Measurements from ENCODE around the gene DGKG. TPM values are rescaled to one million over a fixed set of nuclear protein-coding genes. Genes with fewer than 3 reads are reported as not detected.

The DGKG gene
- polyA plus RNA-seq, 1 donor from 2014 or later: 2.5 TPM

DNA sequence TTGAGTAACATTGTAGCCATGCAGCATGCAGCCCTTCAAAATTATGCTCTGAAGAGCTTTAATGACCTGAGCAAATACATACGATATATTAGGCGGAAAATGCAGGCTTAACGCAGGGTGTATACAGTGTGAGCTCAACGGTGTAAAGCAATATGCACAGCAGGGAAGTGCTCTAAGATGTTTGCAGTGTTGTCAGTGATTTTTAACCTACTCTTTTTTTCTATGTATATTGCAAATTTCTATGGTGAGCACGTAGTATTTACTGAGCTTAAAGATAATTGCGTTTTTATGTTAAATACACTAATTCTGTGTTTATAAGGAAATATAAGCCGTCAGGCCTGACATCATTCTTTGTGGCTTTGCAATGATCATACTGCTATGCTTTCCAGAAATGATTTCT lies 42.1 kb downstream of the DGKG start:
- H3K9me3 Mint-ChIP-seq: no peaks in the 10 kb centered on the region

DNA sequence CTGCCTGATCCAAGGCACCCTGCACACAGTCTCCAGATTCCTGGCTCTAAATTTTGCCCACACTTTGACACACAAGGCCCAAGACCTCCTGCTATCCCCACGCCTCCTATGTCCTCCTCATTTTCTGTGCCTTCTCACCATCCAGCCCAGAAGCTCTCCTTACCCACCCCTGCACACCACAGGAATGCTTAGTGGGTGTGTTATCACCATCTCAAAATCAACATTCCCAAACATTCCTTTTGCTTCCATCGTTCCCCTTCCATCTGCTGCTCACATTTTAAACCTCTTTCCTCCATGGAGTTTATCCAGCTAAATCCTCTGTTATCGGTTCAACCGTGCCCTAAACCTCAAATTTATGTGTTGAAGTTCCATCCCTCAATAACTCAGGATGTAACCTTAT lies 43.9 kb downstream of the DGKG start:
- no peaks in the 10 kb centered on the region for H3K27me3 Mint-ChIP-seq
- peaks cover 0 to 2% (median 0%) of the 10 kb centered on the region in 3 donors for H3K4me1 Mint-ChIP-seq
- no peak overlapping the region for H3K4me3 Mint-ChIP-seq
- H3K36me3 Mint-ChIP-seq: peaks cover 5% of the 10 kb centered on the region
- no peaks in the 10 kb centered on the region for H3K9me3 Mint-ChIP-seq
- H3K27ac Mint-ChIP-seq: no peak overlapping the region

More for the DNA sequence above, 42.1 kb downstream of the DGKG start:
- Mint-ChIP-seq H3K27me3 (no peaks in the 10 kb centered on the region), H3K4me1 (peaks cover 0 to 2% (median 0%) of the 10 kb centered on the region in 3 donors), H3K27ac (no peak overlapping the region), H3K4me3 (no peak overlapping the region), H3K36me3 (peaks cover 5% of the 10 kb centered on the region)

DNA sequence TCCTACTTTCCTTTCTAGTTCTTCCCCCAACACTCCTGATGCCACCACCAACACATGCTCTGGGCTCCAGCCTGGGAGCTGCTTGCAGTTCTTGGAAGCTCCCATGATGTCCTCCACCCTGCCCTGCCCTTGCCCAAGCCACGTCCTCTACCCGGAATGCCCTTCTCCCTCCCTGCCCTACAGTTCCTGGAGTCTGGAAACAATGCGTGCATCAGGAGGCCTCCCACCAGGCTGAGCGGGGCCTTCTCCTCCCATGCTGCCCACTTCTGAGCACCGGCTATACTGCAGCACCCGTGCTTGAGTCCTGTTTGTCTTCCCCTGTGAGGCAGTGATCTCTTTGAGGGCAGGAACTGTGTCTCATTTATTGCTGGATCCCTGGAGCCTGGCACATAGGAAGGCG lies 44.6 kb downstream of the DGKG start:
- Mint-ChIP-seq H3K36me3 (peaks cover 5% of the 10 kb centered on the region), H3K27ac (no peak overlapping the region), H3K27me3 (no peaks in the 10 kb centered on the region), H3K4me1 (peaks cover 0 to 2% (median 0%) of the 10 kb centered on the region in 3 donors), H3K4me3 (no peak overlapping the region), H3K9me3 (no peaks in the 10 kb centered on the region)

DNA sequence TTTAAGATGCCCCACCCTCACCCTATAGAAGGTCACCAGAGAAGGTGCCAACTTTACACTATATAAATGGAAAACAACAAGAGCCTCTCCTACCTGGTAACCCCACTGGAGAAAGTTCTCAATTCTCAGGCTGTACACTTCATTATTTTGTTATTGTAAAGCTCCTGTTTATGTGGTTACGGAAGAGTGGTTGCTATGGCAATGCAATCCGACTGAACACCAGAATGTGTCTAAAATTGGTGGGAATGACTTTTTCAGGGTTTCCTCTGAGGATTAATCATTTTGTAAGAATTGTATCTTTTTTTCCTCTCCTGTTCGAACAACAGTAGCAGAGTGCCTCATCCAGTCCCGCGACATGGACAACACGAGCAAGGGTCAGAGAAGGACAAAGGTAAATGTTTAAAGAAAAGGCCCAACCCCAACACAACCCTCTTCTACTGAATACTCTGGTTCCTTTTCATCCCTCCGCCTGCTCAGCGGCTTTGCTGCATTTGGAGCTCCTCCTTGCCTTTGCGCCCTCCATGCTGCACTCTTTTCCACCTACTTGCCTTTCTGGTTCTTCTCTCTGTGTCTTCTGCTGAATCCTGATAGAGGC lies 45.3 kb downstream of the DGKG start:
- no peak overlapping the region for H3K27ac Mint-ChIP-seq
- H3K4me3 Mint-ChIP-seq: no peak overlapping the region
- H3K4me1 Mint-ChIP-seq: peaks cover 0 to 2% (median 0%) of the 10 kb centered on the region in 3 donors
- H3K27me3 Mint-ChIP-seq: no peaks in the 10 kb centered on the region
- peaks cover 5% of the 10 kb centered on the region for H3K36me3 Mint-ChIP-seq
- no peaks in the 10 kb centered on the region for H3K9me3 Mint-ChIP-seq

DNA sequence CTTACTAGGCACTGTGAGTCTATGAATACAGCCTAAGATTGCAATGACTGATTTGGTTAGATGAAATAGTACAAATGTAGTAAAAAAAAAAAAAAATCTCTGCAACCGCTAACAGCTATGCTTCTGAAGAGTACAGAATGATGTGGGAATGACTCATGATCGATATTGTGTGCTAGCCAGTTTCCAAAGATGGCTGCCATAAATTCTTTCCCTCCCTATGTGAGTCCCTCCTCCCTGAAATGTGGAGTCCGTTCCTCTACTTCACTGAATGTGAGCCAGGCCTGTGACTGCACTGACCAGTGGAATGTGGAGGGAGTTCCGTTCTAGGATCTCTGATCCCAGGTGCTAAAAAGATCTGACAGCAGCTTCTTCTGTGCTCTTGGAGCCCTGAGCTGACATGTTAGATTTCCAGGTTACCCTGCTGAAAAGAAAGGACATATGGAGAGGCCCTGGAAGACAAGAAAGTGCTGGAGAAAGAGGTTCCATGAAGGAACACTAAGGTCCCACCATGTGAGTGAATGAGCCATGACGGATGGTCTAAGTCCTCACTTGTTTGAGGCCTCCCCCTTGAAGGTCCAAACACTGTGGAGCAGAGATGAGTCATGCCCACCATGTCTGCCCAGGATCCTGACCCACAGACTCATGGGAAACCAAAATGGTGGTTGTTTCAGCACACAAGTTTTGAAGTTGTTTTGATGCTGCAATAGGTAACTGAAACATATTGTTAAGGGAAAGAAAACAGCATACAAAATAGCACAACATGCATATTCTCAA lies 46.3 kb downstream of the DGKG start:
- Mint-ChIP-seq H3K4me3 (no peak overlapping the region), H3K36me3 (peaks cover 5% of the 10 kb centered on the region), H3K27ac (no peak overlapping the region), H3K27me3 (no peaks in the 10 kb centered on the region), H3K4me1 (no peaks in the 10 kb centered on the region), H3K9me3 (no peaks in the 10 kb centered on the region)

DNA sequence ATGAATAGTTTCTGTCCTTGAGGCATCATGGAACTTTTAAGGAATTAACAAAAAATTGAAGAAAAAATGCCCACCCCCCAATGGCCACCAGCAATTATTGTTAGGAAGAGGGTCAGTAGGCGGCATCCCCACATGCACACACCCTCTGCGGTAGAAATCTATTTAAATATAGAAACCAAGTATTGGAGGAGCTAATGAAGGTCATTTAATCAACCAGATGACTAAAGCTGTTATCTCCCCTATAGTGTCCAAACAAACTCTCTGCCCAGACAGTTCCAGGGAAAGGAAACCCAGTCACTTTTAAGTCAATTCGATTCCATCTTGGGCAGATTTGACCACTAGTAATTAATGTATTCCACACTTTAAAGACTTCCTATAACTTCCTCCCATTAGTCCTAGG lies 47.1 kb downstream of the DGKG start:
- no peak overlapping the region for H3K27ac Mint-ChIP-seq
- no peaks in the 10 kb centered on the region for H3K4me1 Mint-ChIP-seq
- no peak overlapping the region for H3K4me3 Mint-ChIP-seq
- H3K9me3 Mint-ChIP-seq: no peaks in the 10 kb centered on the region
- peaks cover 5% of the 10 kb centered on the region for H3K36me3 Mint-ChIP-seq
- no peaks in the 10 kb centered on the region for H3K27me3 Mint-ChIP-seq

DNA sequence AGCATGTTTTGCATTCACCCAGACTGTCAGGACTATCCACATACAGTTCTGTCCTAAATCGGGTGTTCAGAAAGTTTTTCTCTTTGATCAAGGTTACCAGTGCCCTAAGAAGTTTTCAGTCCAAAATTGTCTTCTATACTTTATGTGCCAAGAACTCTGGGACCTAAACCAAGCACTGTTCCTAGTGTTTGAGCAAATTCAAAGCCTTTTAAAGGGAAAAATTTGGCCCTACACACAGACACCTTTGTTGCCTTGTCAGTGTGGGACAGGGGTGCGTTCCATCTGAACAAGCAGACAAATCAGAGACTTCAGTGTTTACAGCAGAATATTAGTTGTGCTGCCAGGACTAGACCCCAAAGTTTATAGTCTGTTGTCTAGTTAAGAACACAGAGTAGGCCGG lies 50.6 kb downstream of the DGKG start:
- Mint-ChIP-seq H3K4me3 (no peak overlapping the region), H3K36me3 (no peaks in the 10 kb centered on the region), H3K27me3 (no peaks in the 10 kb centered on the region), H3K9me3 (no peaks in the 10 kb centered on the region), H3K4me1 (peaks cover 0 to 1% (median 0%) of the 10 kb centered on the region in 3 donors), H3K27ac (no peak overlapping the region)

DNA sequence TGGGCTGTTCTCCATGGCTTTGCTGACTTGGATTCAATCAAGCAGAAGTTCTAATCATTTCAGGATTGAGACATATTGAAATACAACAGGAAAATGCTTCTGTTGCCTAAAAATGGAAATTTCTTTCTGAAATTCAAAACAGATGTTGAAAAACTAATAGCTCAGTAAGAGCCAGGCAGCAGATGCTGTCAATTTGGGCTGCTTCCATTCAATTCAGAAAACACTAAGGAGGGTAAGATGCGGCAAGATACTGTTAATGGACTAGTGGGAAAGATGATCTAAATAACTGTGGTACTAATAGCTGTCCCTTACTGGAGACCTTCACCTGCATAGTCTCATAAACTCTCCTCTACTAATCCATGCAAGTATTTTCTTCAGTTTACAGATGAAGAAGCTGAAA lies 53.5 kb downstream of the DGKG start:
- Mint-ChIP-seq H3K9me3 (no peaks in the 10 kb centered on the region), H3K36me3 (no peaks in the 10 kb centered on the region), H3K27ac (no peak overlapping the region), H3K27me3 (no peaks in the 10 kb centered on the region), H3K4me3 (no peak overlapping the region), H3K4me1 (peaks cover 0 to 1% (median 0%) of the 10 kb centered on the region in 3 donors)

DNA sequence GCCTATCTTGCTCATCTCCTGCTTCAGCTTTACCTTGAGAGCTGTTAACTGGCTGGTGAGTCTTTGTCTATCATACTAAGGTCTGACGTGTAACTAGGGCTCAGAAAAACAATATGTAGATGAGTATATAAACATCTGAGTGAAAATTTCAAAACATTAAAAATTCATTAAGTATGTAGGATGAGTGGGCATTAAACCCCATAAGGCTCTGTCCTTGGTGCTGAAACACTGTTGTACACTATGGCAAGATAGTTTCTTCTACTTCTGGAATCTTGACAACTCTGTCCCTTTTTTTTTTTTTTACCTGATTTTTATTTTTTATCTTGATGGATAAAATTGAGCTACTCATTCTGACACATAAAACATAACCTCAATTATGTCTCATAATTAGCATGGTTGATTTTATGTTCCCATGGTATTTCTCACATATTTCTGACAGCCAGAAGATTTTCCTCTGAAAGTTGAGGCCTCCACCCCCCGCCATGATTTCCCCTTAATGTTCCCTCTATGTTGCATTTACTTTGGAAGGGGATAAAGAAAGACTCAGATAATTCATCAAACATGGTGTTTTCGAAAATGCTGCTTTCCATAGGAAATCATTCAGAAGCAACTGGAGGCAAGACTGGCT lies 54.3 kb downstream of the DGKG start:
- no peak overlapping the region for H3K4me3 Mint-ChIP-seq
- no peaks in the 10 kb centered on the region for H3K9me3 Mint-ChIP-seq
- H3K36me3 Mint-ChIP-seq: no peaks in the 10 kb centered on the region
- H3K27me3 Mint-ChIP-seq: no peaks in the 10 kb centered on the region
- H3K27ac Mint-ChIP-seq: no peak overlapping the region
- peaks cover 0 to 1% (median 0%) of the 10 kb centered on the region in 3 donors for H3K4me1 Mint-ChIP-seq

DNA sequence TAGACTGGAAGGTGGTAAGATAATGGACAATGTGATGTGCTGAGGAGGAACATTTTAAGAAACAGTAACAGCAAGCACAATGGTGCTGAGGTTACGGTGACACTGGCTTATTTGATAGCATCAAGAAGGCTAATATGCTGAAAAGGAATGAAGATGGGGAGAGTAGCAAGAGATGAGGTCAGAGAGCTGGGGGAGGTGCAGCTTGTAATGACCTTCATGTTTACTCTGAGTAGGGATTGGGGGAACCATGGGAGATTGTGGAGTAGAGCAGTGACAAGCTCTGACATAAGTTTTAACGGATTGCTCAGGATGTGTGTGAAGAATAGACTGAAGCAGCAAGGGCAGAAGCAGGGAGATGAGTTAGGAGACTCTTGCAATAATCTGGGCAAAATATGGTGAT lies 56.7 kb downstream of the DGKG start:
- H3K9me3 Mint-ChIP-seq: no peaks in the 10 kb centered on the region
- H3K27me3 Mint-ChIP-seq: no peaks in the 10 kb centered on the region
- H3K4me3 Mint-ChIP-seq: no peak overlapping the region

DNA sequence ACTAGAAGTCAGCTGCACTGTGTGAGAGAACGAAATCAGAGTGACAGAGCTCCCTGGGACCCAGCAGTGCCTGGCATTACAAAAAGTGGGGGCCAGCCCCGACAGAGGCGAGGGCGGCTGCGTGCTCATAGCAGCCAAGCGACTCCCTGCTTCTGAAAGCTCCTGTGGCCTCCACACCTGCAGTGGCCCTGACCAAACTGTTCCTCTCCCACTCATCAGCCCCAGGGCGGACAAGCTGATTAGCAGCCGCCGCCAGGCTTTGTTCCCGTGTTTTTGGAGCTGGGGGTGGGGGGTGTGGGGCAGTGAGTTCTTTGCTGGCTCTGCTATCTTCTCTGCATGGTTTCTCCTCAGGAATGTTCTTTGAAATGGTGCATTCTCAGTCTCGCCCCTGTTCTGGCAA lies 58.1 kb downstream of the DGKG start:
- Mint-ChIP-seq H3K9me3 (no peaks in the 10 kb centered on the region), H3K27me3 (no peaks in the 10 kb centered on the region), H3K36me3 (no peaks in the 10 kb centered on the region), H3K27ac (no peak overlapping the region), H3K4me1 (peaks cover 0 to under 1% (median 0%) of the 10 kb centered on the region in 3 donors), H3K4me3 (no peak overlapping the region)

More for the DNA sequence above, 56.7 kb downstream of the DGKG start:
- Mint-ChIP-seq H3K4me1 (peaks cover 0 to 1% (median 0%) of the 10 kb centered on the region in 3 donors), H3K27ac (no peak overlapping the region), H3K36me3 (no peaks in the 10 kb centered on the region)

DNA sequence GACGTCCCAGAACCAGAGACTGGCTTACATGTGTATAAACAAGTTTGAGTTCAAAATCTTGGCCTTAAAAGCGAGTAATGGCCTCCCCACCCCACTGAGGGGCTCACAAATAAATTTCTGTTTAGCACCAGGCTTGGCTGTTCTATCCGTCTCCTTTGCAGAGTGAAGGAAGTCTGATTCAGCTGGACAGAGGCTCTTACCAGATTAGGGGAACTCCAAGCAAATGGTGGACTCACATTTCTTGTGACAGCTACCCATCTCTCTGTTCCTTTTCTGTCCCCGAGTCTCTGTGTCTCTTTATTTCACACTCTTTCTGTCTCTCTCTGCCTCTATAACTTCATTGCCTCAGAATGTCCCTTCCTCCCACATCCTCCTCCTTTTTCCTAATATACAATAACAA lies 62.7 kb downstream of the DGKG start:
- no peaks in the 10 kb centered on the region for H3K36me3 Mint-ChIP-seq
- no peaks in the 10 kb centered on the region for H3K4me1 Mint-ChIP-seq
- no peak overlapping the region for H3K4me3 Mint-ChIP-seq
- H3K27me3 Mint-ChIP-seq: no peaks in the 10 kb centered on the region
- H3K27ac Mint-ChIP-seq: no peak overlapping the region
- H3K9me3 Mint-ChIP-seq: no peaks in the 10 kb centered on the region

DNA sequence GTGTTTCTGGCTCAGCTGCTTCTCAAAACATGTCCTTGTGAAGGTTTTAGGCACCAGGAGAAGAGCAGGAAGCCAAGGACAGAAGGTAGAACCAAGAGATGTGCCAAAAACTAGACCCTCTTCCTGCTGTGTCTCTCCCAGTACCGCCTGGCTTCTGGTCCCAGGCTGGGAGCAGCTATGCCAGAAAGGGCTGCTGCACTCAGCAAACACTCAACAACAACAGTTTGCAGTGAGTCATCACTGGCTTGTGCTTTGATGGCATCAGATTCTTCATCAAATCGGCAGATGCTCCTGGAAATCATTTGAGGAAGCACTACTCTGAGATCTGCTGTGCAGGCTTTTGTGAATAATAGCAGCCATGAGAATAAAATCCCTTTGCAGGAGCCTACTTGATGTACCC lies 63.2 kb downstream of the DGKG start:
- Mint-ChIP-seq H3K4me3 (peak overlapping the region in 1 of 4 donors; percentile 22), H3K27ac (no peak overlapping the region), H3K4me1 (no peaks in the 10 kb centered on the region), H3K9me3 (no peaks in the 10 kb centered on the region), H3K27me3 (no peaks in the 10 kb centered on the region), H3K36me3 (no peaks in the 10 kb centered on the region)

DNA sequence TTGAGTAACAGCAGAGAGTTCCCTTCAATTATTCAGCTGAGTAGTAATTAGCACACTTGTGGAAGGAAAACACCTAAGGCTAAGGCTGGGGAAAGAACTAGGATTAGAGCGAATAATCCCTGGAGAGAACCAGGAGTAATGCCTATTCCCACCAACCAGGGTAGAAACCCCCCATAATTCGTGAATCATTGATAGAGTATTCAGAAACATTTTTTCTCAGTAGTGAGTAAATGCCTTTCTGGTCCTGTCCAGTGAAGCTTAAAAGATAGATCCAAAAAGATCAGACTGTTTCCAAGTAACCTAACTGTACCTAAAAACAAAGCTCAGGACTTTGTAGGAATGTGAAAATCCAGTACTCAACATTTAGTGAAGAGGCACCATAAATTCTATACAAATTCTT lies 71.2 kb downstream of the DGKG start:
- Mint-ChIP-seq H3K4me3 (no peak overlapping the region), H3K9me3 (no peaks in the 10 kb centered on the region), H3K4me1 (no peaks in the 10 kb centered on the region), H3K36me3 (no peaks in the 10 kb centered on the region), H3K27ac (no peak overlapping the region), H3K27me3 (no peaks in the 10 kb centered on the region)

DNA sequence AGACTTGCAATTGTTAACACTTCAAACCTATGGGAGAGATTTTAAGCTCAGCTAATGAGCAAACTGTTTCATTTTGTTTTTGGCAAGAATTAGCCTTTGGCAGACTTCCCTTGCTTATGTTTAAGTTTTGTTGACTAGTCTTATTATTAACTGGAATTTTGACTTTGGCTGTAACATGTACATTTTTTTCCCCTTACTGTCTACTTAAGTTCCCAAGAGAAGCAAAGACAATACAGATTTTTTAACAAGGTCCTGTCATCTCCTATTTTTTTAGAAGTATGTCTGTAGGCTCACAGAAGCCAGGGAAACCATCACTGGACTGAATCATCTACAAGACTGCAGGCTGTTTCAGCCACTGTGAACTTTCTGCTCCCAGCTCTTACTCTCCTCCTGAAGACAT lies 74.3 kb downstream of the DGKG start:
- no peaks in the 10 kb centered on the region for H3K27me3 Mint-ChIP-seq
- H3K27ac Mint-ChIP-seq: no peak overlapping the region
- peaks cover 1% of the 10 kb centered on the region for H3K36me3 Mint-ChIP-seq
- H3K9me3 Mint-ChIP-seq: no peaks in the 10 kb centered on the region
- H3K4me3 Mint-ChIP-seq: no peak overlapping the region
- peaks cover 0 to 2% (median 0%) of the 10 kb centered on the region in 3 donors for H3K4me1 Mint-ChIP-seq

DNA sequence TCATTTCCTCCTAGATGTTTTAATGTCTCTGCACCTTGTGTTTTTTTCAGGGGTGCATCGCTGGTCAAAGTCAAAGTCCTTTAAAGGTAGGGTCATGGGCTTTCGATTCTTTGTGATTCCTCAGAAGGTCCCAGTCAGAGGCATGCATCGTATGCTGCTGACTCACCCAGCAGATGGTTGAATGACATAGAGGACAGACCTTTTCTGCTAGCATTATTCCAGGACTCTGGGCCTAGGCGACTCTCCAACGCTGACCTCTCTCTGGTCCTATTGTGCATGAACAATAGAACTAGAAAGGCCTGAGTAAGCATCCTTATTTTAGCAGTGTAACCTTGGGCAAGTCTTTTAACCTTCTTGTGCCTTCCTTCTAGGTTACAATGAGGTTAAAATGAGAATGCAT lies 75.9 kb downstream of the DGKG start:
- Mint-ChIP-seq H3K27me3 (no peaks in the 10 kb centered on the region), H3K4me1 (peaks cover 1 to 4% (median 3%) of the 10 kb centered on the region in 3 donors), H3K27ac (no peak overlapping the region), H3K36me3 (peaks cover 1% of the 10 kb centered on the region), H3K9me3 (no peaks in the 10 kb centered on the region), H3K4me3 (no peak overlapping the region)
